Gastroesophageal sphincter (tissue), 3 donors: Measurements from ENCODE around the gene CNKSR3.

ENCODE experiments used
- POLR2AphosphoS5 ChIP-seq: sonication (generic); formaldehyde crosslinking; IDR thresholded peaks from one replicate; pipeline ENCODE4 v1.6.1; 2017; ENCODE audit warnings: antibody characterized with exemption
- TF ChIP-seq, protein P1 (sequence below), 4 experiments: fragments of 200-600 bp in 2 of 4; fragments of 450-650 bp in 2 of 4; sonication (generic) in 1 of 4; IDR thresholded peaks; one replicate each; pipeline ENCODE4 v1.5.1; 2017 to 2019; ENCODE audit warnings: antibody characterized with exemption in 4 of 4, mild to moderate bottlenecking in 2 of 4, moderate library complexity in 2 of 4

DNA sequence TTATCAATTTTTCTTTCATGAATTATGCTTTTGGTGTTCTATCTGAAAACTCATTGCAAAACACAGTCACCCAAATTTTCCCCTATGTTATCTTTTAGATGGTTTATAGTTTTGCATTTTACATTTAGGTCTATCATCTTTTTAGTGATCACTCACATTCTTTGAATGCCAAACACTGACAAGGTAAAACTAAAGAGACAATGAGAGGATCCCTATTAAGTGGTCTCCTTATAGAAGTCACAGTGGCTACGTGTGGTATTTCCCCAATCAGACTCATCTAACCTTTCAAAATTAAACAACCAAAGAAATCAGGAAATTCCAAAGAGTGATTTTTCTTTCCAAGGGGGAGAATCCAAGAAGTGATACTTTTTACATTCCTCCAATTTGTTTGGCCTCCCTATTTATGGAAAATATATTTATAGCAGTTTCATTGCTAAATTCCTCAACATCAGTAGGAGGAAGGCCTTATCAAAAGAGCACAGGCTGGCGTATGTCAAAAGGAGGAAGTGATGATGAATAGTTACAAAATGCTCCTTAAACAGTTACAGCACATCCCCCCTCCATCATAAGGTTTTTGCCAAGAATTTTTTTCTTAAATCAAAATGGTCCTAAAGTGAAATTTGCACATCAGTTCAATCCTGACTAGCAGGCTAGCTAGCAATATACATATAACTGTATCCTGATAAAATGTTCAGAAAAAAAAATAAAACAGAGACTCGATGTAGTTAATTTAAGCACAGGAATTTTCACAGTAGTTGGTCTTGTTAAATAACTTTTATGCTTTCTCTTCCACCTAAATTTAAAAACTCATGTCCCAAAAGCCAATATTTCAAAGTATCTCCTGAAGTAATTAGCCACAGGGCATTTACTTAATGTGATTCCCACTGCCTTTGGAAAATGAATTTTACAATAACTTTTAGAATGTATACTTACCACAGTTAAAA lies 77.7 kb downstream of the CNKSR3 start:
- TF ChIP-seq, protein P1, sequence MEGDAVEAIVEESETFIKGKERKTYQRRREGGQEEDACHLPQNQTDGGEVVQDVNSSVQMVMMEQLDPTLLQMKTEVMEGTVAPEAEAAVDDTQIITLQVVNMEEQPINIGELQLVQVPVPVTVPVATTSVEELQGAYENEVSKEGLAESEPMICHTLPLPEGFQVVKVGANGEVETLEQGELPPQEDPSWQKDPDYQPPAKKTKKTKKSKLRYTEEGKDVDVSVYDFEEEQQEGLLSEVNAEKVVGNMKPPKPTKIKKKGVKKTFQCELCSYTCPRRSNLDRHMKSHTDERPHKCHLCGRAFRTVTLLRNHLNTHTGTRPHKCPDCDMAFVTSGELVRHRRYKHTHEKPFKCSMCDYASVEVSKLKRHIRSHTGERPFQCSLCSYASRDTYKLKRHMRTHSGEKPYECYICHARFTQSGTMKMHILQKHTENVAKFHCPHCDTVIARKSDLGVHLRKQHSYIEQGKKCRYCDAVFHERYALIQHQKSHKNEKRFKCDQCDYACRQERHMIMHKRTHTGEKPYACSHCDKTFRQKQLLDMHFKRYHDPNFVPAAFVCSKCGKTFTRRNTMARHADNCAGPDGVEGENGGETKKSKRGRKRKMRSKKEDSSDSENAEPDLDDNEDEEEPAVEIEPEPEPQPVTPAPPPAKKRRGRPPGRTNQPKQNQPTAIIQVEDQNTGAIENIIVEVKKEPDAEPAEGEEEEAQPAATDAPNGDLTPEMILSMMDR (IDR thresholded peaks at IDR 0.05) = no peak
- no peak for TF ChIP-seq POLR2AphosphoS5
